Caki2 (cell line): ENCODE measurements around the gene CRYBA2. TPM values are rescaled to one million over a fixed set of nuclear protein-coding genes. Genes with fewer than 3 reads are reported as not detected.
A peak's percentile ranks its signal among the peaks of the same experiment; 100 is the strongest.

ENCODE experiments used
- DNase-seq: peaks from one replicate; pipeline ENCODE4 v3.0.0-alpha.2; 2015; ENCODE audit warnings: low read depth
- in situ Hi-C: cut with HindIII; loops from 2 replicates; pipeline ENCODE4 v1.10.0; 2016; ENCODE audit warnings: low sequenced_read_pairs, low pct_unique_long_range_greater_than_20kb, mixed read lengths
- total RNA-seq: library from RNA; depleted of rRNA; stranded (reverse); fragments of >200 nt; shearing (Covaris generic); gene quantifications from 2 replicates; pipeline ENCODE4 v1.2.3, GENCODE V29; 2014; ENCODE audit warnings: low replicate concordance

Gene CRYBA2
- total RNA-seq, 1 experiment from 2014 or later, result not detected

GRCh38 chr2:219002395-219003266, 9.4 kb upstream of the CRYBA2 start:
- DNase-seq, result peak; percentile 54
- in situ Hi-C loops, result no loop called here

- DNase-seq, result no peak
- in situ Hi-C loops, result no loop called here
These were observed 8.6 kb upstream of the CRYBA2 start for GRCh38 chr2:219001577-219002394.

DNA sequence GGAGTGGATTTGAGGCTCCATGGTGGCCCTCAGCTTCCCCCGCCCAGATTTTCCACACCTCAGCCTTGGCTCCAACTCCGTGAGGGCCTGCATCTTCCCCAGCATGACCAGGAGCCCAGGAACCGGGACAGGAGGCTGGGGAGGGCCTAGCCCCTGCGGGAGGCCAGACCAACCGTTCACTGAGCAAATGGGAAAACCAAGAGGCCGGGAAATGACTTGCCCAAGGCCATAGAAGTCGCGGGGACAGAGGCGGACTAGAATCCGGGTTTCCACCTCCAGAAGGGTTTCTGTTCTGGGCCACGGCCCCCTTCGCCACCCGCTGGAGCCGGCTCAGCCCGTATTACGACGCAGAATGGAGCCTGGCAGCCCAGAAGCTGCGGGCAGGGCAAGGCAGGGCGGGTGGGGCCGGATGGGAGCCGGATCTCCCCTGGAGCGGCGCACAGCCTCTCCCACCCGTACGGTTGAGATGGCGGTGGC, 7.9 kb upstream of the CRYBA2 start:
- in situ Hi-C loops, result no loop called here
- no peak for DNase-seq

- DNase-seq, result no peak
- in situ Hi-C loops, result no loop called here
These were observed 7.3 kb upstream of the CRYBA2 start for GRCh38 chr2:219000569-219000960.

DNA sequence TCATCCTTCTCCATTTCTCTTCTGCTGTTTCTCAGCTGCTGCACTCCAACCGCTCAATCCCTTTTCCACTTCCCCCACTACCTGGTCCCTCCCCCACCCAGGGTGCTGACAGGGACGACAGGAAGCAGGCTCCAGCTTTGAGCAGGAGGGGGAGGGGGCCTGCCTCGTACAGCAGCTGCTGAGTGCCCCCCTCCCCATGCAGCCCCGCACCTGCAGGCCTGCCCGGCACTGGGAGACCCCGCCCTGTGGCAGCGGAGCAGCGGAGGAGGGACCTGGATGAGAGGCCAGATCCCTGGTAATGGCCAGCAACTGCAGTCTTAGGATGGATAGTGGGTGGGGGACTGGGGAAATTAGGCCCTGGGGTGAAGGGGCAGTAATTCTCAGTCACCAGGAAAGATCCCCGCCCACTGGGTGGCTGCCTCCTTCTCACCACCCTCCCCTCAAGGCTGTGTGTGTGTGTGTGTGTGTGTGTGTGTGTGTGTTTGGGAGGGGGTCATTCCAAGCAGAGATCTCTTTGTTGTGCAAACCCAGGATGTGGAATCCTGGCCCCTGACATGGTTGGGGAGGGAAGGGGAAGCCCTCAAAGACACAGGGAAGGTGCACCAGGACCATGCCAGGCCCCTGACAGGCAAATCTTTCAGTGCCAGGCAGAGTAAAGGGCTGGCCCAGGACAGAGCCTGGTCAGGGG, 6.8 kb upstream of the CRYBA2 start:
- DNase-seq, result no peak
- in situ Hi-C loops, result no loop called here

DNA sequence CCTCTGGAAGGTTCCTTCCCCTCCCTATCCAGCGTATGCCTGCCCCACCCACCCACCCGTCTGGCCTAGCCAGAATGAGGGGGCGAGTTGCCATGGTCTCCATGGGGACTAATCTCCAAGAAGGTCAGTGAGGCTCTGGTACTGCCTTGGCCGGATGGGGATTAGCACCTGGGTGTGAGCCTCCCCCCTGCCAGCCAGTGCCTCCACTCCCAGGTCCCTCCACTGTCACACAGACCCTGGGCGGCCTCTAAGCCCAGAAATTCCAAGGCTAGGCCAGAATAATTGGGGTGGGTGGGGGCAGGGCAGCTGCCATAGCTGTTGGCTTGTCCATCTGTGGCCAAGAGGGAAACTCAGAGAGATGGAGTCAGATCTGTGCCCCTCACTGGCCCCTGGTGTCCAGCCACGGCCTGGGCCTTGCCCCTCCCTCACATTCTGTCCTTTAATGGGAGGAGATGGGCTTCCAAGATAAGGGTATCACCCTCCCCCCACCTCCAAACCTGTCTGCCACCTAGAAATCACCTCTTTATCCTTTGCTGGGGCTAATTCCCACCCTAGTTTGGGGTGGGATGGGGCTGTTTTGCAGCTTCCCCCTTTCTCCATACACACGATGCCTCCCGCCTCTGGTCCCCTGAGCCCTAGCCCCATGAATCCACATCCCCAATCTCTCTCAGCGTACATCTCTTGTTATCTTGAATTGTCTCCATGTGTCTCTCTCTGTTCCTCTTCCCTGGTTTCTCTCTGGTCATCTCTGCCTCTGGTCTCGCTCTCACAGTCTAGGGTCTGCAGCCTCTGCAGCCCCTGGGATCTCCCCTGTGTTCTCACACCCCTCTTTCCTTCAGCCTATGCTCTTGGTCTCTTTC, 6.0 kb upstream of the CRYBA2 start:
- in situ Hi-C loops, result no loop called here
- DNase-seq, result no peak

DNA sequence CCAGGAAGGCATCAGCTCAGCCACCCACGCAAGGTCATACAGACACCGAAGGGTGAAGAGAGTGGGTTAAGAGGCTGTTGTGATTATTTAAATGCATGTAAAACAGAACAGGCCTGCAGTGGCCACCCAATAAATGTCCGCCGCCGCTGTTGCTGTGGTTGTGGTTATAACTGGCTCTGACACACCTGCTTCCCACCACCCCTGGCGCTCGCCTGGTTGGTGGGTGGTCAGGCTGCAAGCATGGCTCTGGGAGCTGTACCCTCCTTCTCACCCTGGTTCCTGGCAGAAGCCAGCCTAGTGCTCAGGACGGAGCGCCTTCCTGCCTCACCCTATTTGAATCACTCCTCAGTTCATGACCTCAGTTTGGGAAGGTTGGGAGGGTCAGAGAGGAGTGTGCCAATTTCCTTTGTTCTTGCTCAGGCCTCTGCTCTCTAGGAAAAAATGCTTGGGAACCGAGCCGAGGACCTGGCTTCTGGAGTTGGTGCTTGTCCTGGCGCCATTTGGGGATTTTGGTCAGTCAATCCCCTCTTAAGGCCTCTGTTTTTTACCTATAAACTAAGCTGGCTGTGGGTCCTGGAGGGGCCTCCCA, 5.3 kb upstream of the CRYBA2 start:
- no peak for DNase-seq
- in situ Hi-C loops, result no loop called here

- DNase-seq, result no peak
- in situ Hi-C loops, result no loop called here
These were observed 4.5 kb upstream of the CRYBA2 start for GRCh38 chr2:218997731-218998130.

DNA sequence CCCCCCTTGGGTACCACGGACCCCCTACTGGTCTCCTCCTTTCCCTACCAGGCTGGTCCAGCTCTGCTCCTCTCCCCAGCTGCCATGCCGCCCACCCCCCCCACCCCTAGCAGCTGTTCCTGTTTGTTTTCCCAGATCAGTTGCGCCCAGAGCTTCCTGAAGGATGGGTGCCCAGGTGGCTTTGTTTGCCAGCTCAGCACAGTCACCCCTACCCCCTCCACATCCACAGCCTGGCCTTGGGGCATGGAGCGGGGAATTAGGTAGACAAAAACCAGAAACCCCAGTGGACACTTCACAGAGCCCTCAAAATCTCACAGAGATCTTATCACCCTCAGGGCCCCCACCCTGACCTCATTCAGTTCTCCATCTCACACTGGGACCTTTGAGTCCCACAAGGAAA, 3.7 kb upstream of the CRYBA2 start:
- in situ Hi-C loops, result no loop called here

GRCh38 chr2:218995972-218996711, 2.9 kb upstream of the CRYBA2 start:
- in situ Hi-C loops, result no loop called here
- DNase-seq, result peak; percentile 82

More for the DNA sequence above, 3.7 kb upstream of the CRYBA2 start:
- no peak for DNase-seq

DNA sequence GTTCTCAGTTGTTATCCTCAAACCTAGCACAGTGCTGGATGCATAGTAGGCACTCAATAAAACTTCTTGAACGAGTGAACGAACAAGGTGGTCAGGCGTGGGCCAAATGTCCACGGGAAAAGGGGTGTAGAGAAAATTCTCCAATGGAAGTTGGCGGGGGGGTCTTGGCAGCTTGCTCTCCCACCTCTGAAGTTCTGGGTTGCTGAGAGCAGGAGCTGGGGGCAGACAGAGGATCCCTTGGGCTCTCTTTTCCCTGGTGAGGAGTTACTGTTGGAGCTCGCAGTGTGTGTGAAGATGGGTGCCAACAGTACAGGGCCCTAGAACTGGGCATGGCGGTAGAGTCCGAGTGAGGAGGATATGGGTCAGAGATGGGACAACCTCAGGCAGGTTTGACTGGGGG, 2.3 kb upstream of the CRYBA2 start:
- in situ Hi-C loops, result no loop called here
- no peak for DNase-seq

- in situ Hi-C loops, result no loop called here
- no peak for DNase-seq
These were observed 398 bp downstream of the CRYBA2 start for GRCh38 chr2:218992703-218993344.

GRCh38 chr2:218992196-218992595, 1.0 kb downstream of the CRYBA2 start:
- no peak for DNase-seq
- in situ Hi-C loops, result no loop called here

GRCh38 chr2:218991674-218992168, 1.5 kb downstream of the CRYBA2 start:
- in situ Hi-C loops, result no loop called here
- DNase-seq, result no peak

GRCh38 chr2:218990612-218991011, 2.6 kb downstream of the CRYBA2 start:
- in situ Hi-C loops, result no loop called here
- no peak for DNase-seq

DNA sequence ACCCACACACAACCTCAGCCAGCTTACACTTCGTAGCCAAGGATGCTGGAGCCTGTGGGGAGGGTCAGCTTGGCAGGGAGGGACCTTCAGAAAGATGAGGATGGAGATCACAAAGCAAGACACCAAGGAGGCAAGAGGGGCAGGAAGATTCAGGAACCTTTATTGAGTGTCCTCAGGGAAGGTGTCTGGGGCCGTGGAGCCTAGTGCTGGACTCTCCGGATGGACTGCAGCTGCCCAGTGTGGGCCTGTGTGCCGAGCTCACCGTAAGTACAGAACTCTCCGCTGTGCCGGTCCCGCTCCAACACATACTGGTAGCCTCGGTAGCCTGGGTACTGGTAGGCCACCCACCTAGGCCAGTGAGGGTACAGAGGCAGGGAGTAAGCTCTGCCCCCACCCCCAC, 3.2 kb downstream of the CRYBA2 start:
- in situ Hi-C loops, result no loop called here
- no peak for DNase-seq
